IMR-90 (cell line): ENCODE results near the gene CDC42EP5. TPM values are rescaled to one million over a fixed set of nuclear protein-coding genes. Genes with fewer than 3 reads are reported as not detected.

ENCODE experiments used
- ATAC-seq: fragments of 200-7000 bp; cut with Tn5 transposase; 2 replicates; pipeline ENCODE4 v1.9.1; 2020; ENCODE audit warnings: low read depth, mild to moderate bottlenecking, moderate library complexity
- BruUV-seq: library from RNA; stranded (reverse); fragments of 400-500 nt; replicated peaks from 2 replicates; lab custom pipeline; 2021; lab: Mats Ljungman, UMichigan
- CTCF ChIA-PET: fragments of 300-600 bp; formaldehyde crosslinking; extraction: SDS; loops from one replicate; lab custom pipeline; 2021; ENCODE audit warnings: antibody characterized with exemption; lab: Yijun Ruan, JAX
- POLR2A ChIA-PET: fragments of 300-600 bp; sonication (Branson Sonifier 250); formaldehyde crosslinking; loops from one replicate; lab custom pipeline; 2022; ENCODE audit warnings: antibody characterized with exemption; ENCODE audit not compliant: unreplicated experiment; lab: Charles Lee
- DNase-seq: peaks from one replicate; pipeline ENCODE4 v3.0.0; 2013
- H2AFZ ChIP-seq: replicated peaks from 2 replicates; pipeline ENCODE3; 2013; ENCODE audit warnings: low read length, mild to moderate bottlenecking; ENCODE audit not compliant: poor library complexity
- H2AK5ac ChIP-seq: 2 replicates; pipeline ENCODE4 v1.6.1; 2013; ENCODE audit warnings: low read depth, low read length, inconsistent platforms
- H2AK9ac ChIP-seq: replicated peaks from 2 replicates; pipeline ENCODE3; 2013; ENCODE audit warnings: mild to moderate bottlenecking, low read depth, low read length, moderate library complexity; ENCODE audit not compliant: poor library complexity
- H2BK120ac ChIP-seq: 2 replicates; pipeline ENCODE4 v1.6.1; 2013; ENCODE audit warnings: low read depth, low read length, inconsistent platforms
- H2BK15ac ChIP-seq: 3 replicates; pipeline ENCODE4 v1.6.1; 2013; ENCODE audit warnings: low read depth, low read length, inconsistent platforms
- H2BK20ac ChIP-seq: 2 replicates; pipeline ENCODE4 v1.6.1; 2013; ENCODE audit warnings: low read depth, mild to moderate bottlenecking, inconsistent platforms, low read length, moderate library complexity
- H2BK5ac ChIP-seq: 2 replicates; pipeline ENCODE4 v1.6.1; 2013; ENCODE audit warnings: mild to moderate bottlenecking, low read depth, low read length, inconsistent platforms; ENCODE audit not compliant: poor library complexity, severe bottlenecking
- H3K14ac ChIP-seq: replicated peaks from 2 replicates; pipeline ENCODE4 v1.6.1; 2013; ENCODE audit warnings: low read depth, low read length, inconsistent platforms
- H3K18ac ChIP-seq: 2 replicates; pipeline ENCODE4 v1.6.1; 2013; ENCODE audit warnings: low read depth, low read length, control low read depth
- H3K23ac ChIP-seq: 2 replicates; pipeline ENCODE4 v1.6.1; 2013; ENCODE audit warnings: low read depth, low read length, inconsistent platforms
- H3K27ac ChIP-seq: 2 replicates; pipeline ENCODE4 v1.5.1; 2013; ENCODE audit warnings: mild to moderate bottlenecking, control low read depth, low read length; ENCODE audit not compliant: insufficient read depth
- H3K27me3 ChIP-seq: 2 replicates; pipeline ENCODE4 v1.6.1; 2013; ENCODE audit warnings: low read length; ENCODE audit not compliant: control insufficient read depth, insufficient read depth
- H3K36me3 ChIP-seq: 2 replicates; pipeline ENCODE4 v1.6.1; 2013; ENCODE audit warnings: low read length, mixed read lengths; ENCODE audit not compliant: control insufficient read depth, insufficient read depth
- H3K4ac ChIP-seq: 2 replicates; pipeline ENCODE4 v1.6.1; 2013; ENCODE audit warnings: low read depth, low read length, inconsistent platforms
- H3K4me1 ChIP-seq: 2 replicates; pipeline ENCODE4 v1.6.1; 2013; ENCODE audit warnings: low read length, mixed read lengths; ENCODE audit not compliant: control insufficient read depth, insufficient read depth
- H3K4me2 ChIP-seq: 2 replicates; pipeline ENCODE4 v1.6.1; 2013; ENCODE audit warnings: low read depth, mild to moderate bottlenecking, control low read depth, low read length, moderate library complexity
- H3K4me3 ChIP-seq: 2 replicates; pipeline ENCODE4 v1.5.1; 2013; ENCODE audit warnings: low read depth, mild to moderate bottlenecking, control low read depth, low read length, moderate library complexity; ENCODE audit not compliant: insufficient read depth
- H3K56ac ChIP-seq: 2 replicates; pipeline ENCODE4 v1.6.1; 2013; ENCODE audit warnings: low read length, inconsistent platforms; ENCODE audit not compliant: insufficient read depth; ENCODE audit errors: extremely low read depth
- H3K79me1 ChIP-seq, 2 experiments: 2 replicates each; pipeline ENCODE4 v1.6.1; 2013; ENCODE audit warnings: low read length in 2 of 2, inconsistent platforms in 1 of 2, low read depth in 1 of 2
- H3K9ac ChIP-seq: 2 replicates; pipeline ENCODE4 v1.6.1; 2013; ENCODE audit warnings: low read depth, low read length, control low read depth
- H3K9me1 ChIP-seq: 2 replicates; pipeline ENCODE4 v1.6.1; 2013; ENCODE audit warnings: low read length, inconsistent platforms; ENCODE audit not compliant: insufficient read depth
- H3K9me3 ChIP-seq: 2 replicates; pipeline ENCODE4 v1.6.1; 2013; ENCODE audit warnings: low read length; ENCODE audit not compliant: control insufficient read depth, insufficient read depth
- H4K20me1 ChIP-seq: 2 replicates; pipeline ENCODE4 v1.6.1; 2013; ENCODE audit warnings: low read length, inconsistent platforms; ENCODE audit not compliant: insufficient read depth
- H4K5ac ChIP-seq: 2 replicates; pipeline ENCODE4 v1.6.1; 2013; ENCODE audit warnings: mild to moderate bottlenecking, low read depth, low read length, control low read depth
- H4K8ac ChIP-seq, 2 experiments: 2 replicates each; pipeline ENCODE4 v1.6.1; 2013; ENCODE audit warnings: low read depth in 2 of 2, low read length in 2 of 2, control low read depth in 1 of 2, inconsistent platforms in 1 of 2
- H4K91ac ChIP-seq: 2 replicates; pipeline ENCODE4 v1.6.1; 2013; ENCODE audit warnings: low read depth, low read length, inconsistent platforms; ENCODE audit not compliant: insufficient read depth
- BHLHE40 ChIP-seq: fragments of 150-350 bp; IDR thresholded peaks from 2 replicates; pipeline ENCODE4 v1.6.1; 2016; ENCODE audit warnings: mild to moderate bottlenecking, low read depth, low read length
- CHD1 ChIP-seq: IDR thresholded peaks from 2 replicates; pipeline ENCODE4 v1.6.1; 2012; ENCODE audit warnings: low read depth, low read length, improper control_type of control experiment
- ELK1 ChIP-seq: fragments of 150-350 bp; IDR thresholded peaks from 2 replicates; pipeline ENCODE4 v1.6.1; 2016; ENCODE audit warnings: low read depth, mild to moderate bottlenecking, low read length, moderate library complexity, borderline replicate concordance
- FOS ChIP-seq: fragments of 150-350 bp; IDR thresholded peaks from 2 replicates; pipeline ENCODE4 v1.6.1; 2016; ENCODE audit warnings: low read depth, low read length
- MXI1 ChIP-seq: IDR thresholded peaks from 2 replicates; pipeline ENCODE4 v1.6.1; 2012; ENCODE audit warnings: low read depth, mild to moderate bottlenecking, low read length, moderate library complexity, borderline replicate concordance
- RAD21 ChIP-seq: IDR thresholded peaks from 2 replicates; pipeline ENCODE4 v1.6.1; 2012; ENCODE audit warnings: low read length, improper control_type of control experiment
- RCOR1 ChIP-seq: IDR thresholded peaks from 2 replicates; pipeline ENCODE4 v1.6.1; 2012; ENCODE audit warnings: mild to moderate bottlenecking, low read length, improper control_type of control experiment; ENCODE audit not compliant: insufficient replicate concordance
- SMC3 ChIP-seq: fragments of 150-350 bp; IDR thresholded peaks from 2 replicates; pipeline ENCODE4 v1.6.1; 2016; ENCODE audit warnings: low read depth, mild to moderate bottlenecking, antibody characterized with exemption, low read length, moderate library complexity
- WGBS, 2 experiments: methylation state at CpG; one replicate each; pipeline versions ENCODE4 v1.1.5 to v1.1.7; 2013; ENCODE audit warnings: missing lambda C conversion rate in 2 of 2; ENCODE audit not compliant: insufficient read length in 1 of 2; ENCODE audit errors: extremely low coverage in 2 of 2; 5-methylcytosine and 5-hydroxymethylcytosine counted together
- dilution Hi-C: fragments of 300-500 bp; cut with HindIII; formaldehyde crosslinking; loops from one replicate; pipeline ENCODE4 v1.14.3; 2018; ENCODE audit warnings: low sequenced_read_pairs; ENCODE audit not compliant: unreplicated experiment
- in situ Hi-C: fragments of 300-500 bp; cut with MboI; formaldehyde crosslinking; loops from 3 replicates; pipeline ENCODE4 v1.14.3; 2019; ENCODE audit warnings: low sequenced_read_pairs, inconsistent platforms, mixed read lengths
- intact Hi-C: fragments of 100-400 bp; cut with micrococcal nuclease; formaldehyde crosslinking; loops from 2 replicates; pipeline ENCODE4 v1.10.0; 2022
- polyA plus RNA-seq, 3 experiments: library from polyadenylated mRNA; depleted of rRNA; stranded (reverse); fragments of >200 nt; gene quantifications; 2 replicates each; pipeline ENCODE4 v1.2.3, GENCODE V29; 2012; ENCODE audit warnings: low replicate concordance in 1 of 3
- total RNA-seq: library from RNA; depleted of rRNA; stranded (reverse); fragments of >200 nt; gene quantifications from 2 replicates; pipeline ENCODE4 v1.2.3, GENCODE V29; 2012

The CDC42EP5 gene
- total and polyA plus RNA-seq, 2 of the 4 experiments (the other 2 are of a cell fraction): 7.2 to 25.3 TPM

GRCh38 chr19:54415901-54416673 is 57.0 kb downstream of the CDC42EP5 start:
- intact Hi-C loops (no loop called here), in situ Hi-C loops (no loop called here), dilution Hi-C loops (no loop called here)
- no peak overlapping the region for H2AFZ ChIP-seq
- H4K5ac ChIP-seq: no peak overlapping the region
- no peak overlapping the region for H4K91ac ChIP-seq
- peaks cover 4% of the 10 kb centered on the region; the same call in 1 of the 2 replicates for H3K9me3 ChIP-seq
- CTCF ChIA-PET: no interaction called here
- peaks cover 29% of the 10 kb centered on the region for H3K27me3 ChIP-seq
- no peak overlapping the region for H3K56ac ChIP-seq
- H3K18ac ChIP-seq: no peak overlapping the region
- BruUV-seq: no TSS peak
- H3K27ac ChIP-seq: no peak overlapping the region
- H3K4me1 ChIP-seq: no peaks in the 10 kb centered on the region
- H2AK5ac ChIP-seq: no peak overlapping the region
- H3K23ac ChIP-seq: no peak overlapping the region
- H3K4ac ChIP-seq: no peak overlapping the region
- DNase-seq (no peak), ATAC-seq (no peak)
- H4K20me1 ChIP-seq: no peaks in the 10 kb centered on the region
- WGBS, 2 experiments: 9% methylated on average over 13 of the region's 28 CpGs; no CpG with 5 or more reads in 1 of the 2 experiments
- H3K79me1 ChIP-seq: no peaks in the 10 kb centered on the region
- no peak for TF ChIP-seq FOS
- TF ChIP-seq RCOR1: no peak
- no peak for TF ChIP-seq BHLHE40
- TF ChIP-seq MXI1: no peak
- TF ChIP-seq ELK1: no peak
- no peak for TF ChIP-seq CHD1
- no peak for TF ChIP-seq RAD21
- TF ChIP-seq SMC3: no peak
- no peak overlapping the region for H3K4me3 ChIP-seq
- H3K36me3 ChIP-seq: no peaks in the 10 kb centered on the region
- no peak overlapping the region for H3K9ac ChIP-seq
- H2BK120ac ChIP-seq: no peak overlapping the region
- no peak overlapping the region for H2BK5ac ChIP-seq
- H3K14ac ChIP-seq: no peak overlapping the region
- H2BK20ac ChIP-seq: no peak overlapping the region
- H2AK9ac ChIP-seq: no peak overlapping the region
- no peak overlapping the region for H2BK15ac ChIP-seq
- POLR2A ChIA-PET: interaction anchor here (0.6 kb wide), 1 partner anchor 405 kb away, joined by 3 read pairs; no protein-coding TSS in a partner anchor
- peaks cover 3% of the 10 kb centered on the region; the same call in 1 of the 2 replicates for H3K9me1 ChIP-seq
- no peak overlapping the region for H3K4me2 ChIP-seq
- H4K8ac ChIP-seq: no peak overlapping the region
